NCI-H1092 (cell line): ENCODE data around the gene AGGF1.
"Not testable (repeated sequence)": the region's sequence is repeated elsewhere in the genome, so short reads cannot be mapped to it uniquely, and the experiment has no call there.

Experiments used
- DNase-seq: peaks from one replicate; lab custom pipeline; 2025; lab: John Stamatoyannopoulos, UW

AGGF1 gene, protein sequence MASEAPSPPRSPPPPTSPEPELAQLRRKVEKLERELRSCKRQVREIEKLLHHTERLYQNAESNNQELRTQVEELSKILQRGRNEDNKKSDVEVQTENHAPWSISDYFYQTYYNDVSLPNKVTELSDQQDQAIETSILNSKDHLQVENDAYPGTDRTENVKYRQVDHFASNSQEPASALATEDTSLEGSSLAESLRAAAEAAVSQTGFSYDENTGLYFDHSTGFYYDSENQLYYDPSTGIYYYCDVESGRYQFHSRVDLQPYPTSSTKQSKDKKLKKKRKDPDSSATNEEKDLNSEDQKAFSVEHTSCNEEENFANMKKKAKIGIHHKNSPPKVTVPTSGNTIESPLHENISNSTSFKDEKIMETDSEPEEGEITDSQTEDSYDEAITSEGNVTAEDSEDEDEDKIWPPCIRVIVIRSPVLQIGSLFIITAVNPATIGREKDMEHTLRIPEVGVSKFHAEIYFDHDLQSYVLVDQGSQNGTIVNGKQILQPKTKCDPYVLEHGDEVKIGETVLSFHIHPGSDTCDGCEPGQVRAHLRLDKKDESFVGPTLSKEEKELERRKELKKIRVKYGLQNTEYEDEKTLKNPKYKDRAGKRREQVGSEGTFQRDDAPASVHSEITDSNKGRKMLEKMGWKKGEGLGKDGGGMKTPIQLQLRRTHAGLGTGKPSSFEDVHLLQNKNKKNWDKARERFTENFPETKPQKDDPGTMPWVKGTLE

DNA sequence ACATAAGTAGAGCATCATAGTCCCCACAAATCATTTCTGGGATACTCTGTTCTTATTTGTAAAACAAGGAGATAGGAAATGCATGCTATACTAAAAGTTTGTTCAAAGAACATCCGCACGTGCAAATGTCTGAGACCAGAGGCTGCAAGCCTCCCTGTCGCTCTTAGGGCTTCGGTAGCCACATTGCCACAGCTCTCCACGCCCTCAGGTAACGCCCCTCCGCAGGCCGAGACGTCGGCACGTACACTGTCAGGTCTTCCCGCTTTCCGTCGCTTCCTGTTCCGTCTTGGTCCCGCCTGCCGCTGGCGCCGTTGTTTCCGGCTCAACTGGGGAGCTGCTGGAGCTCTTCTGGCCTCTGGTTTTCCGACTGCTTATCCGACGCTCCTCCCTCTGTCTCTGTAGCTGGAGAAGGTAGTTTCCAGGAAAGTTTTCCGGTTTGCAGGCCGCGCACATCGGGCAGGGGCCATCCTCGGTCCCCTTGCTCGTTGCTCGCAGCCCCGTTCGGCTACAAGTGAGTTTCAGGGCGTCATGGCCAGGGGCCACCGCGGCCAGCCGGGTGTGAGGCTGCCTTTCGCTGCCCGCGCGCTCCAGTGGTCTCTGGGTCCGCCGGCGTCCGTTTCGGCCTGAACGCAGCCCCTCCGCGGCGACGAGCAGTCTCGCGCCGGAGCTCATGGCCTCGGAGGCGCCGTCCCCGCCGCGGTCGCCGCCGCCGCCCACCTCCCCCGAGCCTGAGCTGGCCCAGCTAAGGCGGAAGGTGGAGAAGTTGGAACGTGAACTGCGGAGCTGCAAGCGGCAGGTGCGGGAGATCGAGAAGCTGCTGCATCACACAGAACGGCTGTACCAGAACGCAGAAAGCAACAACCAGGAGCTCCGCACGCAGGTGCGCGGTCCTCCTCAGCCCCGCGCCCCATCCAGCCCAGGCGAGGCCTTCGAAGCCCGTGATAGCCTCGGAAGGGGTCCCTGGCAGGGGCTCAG is at the start of gene AGGF1:
AGGF1 (plus strand) TSS at position 308 of the 975 bp plus-strand sequence; CDS start at position 671, 363 bp downstream.
- DNase-seq = peak; percentile 87

GRCh38 chr5:76980518-76981144 is 49.6 kb upstream of the AGGF1 start:
- no peak for DNase-seq

- DNase-seq = no peak
Observed at GRCh38 chr5:76982450-76982849, 47.8 kb upstream of the AGGF1 start.

- no peak for DNase-seq
Observed at GRCh38 chr5:76983468-76983867, 46.7 kb upstream of the AGGF1 start.

GRCh38 chr5:76986825-76987526 is 43.2 kb upstream of the AGGF1 start:
- no peak for DNase-seq

DNA sequence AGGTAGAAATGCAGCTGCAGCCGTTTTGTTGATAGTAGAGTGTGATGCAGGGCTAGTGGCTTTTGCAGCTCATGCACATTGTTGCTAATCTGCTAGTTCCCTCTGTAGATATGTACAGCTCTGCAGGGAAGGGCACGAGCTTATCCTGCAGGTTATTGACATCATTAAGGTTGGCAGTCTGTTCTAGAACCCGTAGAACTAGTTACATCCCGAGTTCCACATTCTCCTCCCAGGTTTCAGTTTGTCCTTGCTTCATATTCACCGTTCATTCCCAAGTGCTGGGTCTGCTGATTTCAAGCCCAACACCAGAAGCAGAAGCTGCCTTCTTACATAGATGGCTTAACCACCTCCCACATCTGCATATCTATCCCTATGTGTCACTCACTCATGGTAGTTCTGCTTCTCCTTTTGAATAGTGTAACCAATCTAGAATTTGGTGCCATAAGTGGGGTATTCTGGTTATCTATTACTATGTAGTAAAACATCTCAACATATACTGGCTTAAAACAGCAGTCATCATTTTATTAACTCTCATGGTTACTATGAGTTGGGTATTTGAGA is 39.2 kb upstream of the AGGF1 start:
- DNase-seq = no peak

GRCh38 chr5:76993436-76993835 is 36.8 kb upstream of the AGGF1 start:
- not testable (repeated sequence) for DNase-seq

DNA sequence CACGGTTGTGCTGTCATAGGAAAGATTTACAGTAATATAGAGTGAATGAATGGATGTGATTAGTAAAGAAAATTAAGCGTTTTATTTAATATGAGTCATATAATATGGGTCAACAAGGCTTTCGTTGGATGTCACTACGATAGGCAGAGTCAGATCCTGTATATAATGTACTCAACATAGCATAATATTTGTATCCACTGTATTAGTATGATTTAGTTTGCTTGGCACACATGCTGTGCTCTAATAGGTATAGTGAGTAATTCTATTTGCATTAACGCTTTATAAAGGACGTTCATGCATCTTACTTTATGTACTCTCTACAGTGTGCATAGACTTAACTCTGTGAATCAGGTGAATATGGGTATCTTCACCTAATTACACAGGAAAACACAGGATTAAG is 35.9 kb upstream of the AGGF1 start:
- no peak for DNase-seq

DNA sequence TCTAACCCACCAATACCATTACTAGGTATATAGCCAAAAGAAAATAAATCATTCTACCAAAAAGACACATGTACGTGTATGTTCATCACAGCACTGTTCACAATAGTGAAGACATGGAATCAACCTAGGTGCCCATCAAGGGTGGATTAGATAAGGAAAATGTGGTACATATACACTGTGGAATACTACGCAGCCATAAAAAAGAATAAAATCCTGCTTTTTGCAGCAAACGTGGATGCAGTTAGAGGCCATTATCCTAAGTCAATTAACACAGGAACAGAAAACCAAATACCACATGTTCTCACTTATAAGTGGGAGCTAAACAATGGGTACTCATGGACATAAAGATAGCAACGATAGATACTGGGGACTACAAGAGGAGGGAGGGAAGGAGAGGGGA is 32.0 kb upstream of the AGGF1 start:
- DNase-seq = not testable (repeated sequence)

- no peak for DNase-seq
Observed at GRCh38 chr5:76999451-76999850, 30.8 kb upstream of the AGGF1 start.

DNA sequence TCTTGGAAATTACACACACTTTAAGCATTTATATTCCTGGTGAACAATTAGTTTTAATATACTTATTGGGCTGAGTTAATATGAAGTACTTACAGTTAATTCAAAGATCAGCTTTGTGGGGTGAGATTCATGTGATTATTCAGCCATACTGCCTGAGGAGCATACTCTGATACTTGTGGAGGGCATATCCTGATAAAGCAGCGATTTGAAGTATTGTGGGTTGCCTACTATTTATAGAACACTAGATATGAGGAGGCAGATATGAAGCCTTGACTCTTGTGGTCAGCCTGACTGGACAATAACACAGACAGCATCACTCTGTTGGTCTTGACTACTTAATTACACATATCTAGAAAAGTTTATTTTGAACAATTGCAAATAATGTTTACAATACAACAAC is 27.0 kb upstream of the AGGF1 start:
- DNase-seq = no peak

GRCh38 chr5:77006124-77006523 is 24.1 kb upstream of the AGGF1 start:
- no peak for DNase-seq

DNA sequence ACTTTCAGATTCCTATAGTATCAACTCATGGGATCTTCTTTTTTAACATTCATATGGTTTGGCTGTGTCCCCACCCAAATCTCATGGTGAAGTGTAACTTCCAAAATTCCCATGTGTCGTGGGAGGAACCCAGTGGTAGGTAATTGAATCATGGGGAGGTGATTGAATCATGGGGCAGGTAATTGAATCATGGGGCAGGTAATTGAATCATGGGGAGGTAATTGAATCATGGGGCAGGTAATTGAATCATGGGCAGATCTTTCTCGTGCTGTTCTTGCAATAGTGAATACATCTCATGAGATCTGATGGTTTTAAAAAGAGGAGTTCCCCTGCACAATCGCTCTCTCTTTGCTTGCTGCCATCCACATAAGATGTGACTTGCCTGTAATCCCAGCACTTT is 21.8 kb upstream of the AGGF1 start:
- no peak for DNase-seq

GRCh38 chr5:77010243-77010642 is 20.0 kb upstream of the AGGF1 start:
- no peak for DNase-seq

DNA sequence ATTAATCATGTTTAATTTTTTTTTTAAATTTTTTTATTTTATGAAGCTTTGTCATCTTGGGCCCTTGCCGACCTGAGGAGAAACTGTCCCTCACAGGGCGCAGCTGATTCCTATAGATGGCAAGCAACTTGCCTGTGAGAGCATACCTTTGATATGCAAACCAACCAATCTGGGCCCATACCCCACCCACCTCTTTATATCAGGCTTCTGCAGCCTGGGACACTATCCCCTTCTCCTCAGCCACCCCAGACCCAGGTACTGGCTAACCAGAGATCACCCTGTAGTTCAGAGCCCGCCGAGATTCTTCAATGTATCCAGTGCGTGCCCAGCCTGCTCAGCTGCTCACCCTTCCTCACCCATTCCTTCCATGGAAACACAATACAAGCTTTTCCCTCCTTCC is 18.7 kb upstream of the AGGF1 start:
- DNase-seq = no peak

DNA sequence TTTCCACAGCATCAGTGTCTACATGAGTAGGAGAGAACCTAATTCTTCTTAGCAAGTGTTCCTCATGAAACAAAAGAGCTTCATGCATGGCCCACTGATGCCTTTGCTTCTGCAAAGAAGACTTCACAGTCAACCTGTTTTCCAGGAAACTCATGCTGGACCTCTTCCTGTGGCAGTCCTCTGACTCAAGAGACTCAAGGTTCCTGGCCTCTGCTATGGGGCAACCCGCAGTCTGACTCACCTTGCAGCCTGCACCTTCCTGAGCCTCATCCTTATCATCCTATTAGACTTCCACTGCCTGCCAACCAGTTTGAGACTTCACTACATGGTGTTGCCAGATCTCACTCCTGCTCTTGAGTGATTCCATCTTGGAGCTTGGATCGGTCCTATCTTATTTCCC is 17.6 kb upstream of the AGGF1 start:
- no peak for DNase-seq

GRCh38 chr5:77015938-77016569 is 14.2 kb upstream of the AGGF1 start:
- no peak for DNase-seq

- DNase-seq = no peak
Observed at GRCh38 chr5:77016962-77017361, 13.2 kb upstream of the AGGF1 start.

- no peak for DNase-seq
Observed at GRCh38 chr5:77017668-77018067, 12.5 kb upstream of the AGGF1 start.
